Measurements from ENCODE around the gene TRIM63.

Gene TRIM63

DNA sequence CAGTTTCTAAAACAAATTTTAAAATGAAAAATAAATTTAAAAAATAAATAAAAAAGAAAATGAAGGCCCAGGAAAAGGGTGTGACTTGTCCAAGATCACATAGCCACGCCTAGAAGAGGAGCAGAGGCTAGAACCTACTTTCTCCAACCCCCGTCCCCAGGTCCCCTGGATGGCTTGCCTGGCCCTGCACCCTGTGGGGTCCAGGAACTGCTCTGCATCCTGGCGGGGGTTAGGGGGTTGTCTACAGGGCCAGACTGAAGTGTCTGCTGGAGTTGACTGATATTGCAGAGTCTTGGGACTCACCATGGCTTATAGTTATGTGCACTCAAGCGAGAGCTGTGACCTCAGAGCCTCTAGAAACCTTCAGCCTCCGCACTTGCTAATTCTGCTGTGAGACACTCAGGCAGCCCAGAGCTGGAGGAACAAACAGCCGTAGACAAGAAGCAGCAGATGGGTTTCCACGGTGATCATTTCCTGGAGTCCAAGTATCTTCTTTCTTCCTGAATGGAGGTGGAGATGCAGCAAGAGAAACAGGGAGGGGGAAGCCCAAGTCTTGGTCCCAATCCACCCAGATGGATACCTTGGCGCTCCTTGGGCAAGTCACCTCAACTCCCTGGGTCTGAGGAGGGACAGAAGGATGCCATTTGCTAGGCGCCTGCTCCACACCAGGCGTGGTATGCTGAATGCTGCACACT lies 51.0 kb downstream of the TRIM63 start:
- DNase-seq (ENCODE audit: low read depth, low spot score), result no peak
- H3K4me3 ChIP-seq (ENCODE audit: low read depth, low read length), result no peak overlapping the region
- TF ChIP-seq, protein P1, sequence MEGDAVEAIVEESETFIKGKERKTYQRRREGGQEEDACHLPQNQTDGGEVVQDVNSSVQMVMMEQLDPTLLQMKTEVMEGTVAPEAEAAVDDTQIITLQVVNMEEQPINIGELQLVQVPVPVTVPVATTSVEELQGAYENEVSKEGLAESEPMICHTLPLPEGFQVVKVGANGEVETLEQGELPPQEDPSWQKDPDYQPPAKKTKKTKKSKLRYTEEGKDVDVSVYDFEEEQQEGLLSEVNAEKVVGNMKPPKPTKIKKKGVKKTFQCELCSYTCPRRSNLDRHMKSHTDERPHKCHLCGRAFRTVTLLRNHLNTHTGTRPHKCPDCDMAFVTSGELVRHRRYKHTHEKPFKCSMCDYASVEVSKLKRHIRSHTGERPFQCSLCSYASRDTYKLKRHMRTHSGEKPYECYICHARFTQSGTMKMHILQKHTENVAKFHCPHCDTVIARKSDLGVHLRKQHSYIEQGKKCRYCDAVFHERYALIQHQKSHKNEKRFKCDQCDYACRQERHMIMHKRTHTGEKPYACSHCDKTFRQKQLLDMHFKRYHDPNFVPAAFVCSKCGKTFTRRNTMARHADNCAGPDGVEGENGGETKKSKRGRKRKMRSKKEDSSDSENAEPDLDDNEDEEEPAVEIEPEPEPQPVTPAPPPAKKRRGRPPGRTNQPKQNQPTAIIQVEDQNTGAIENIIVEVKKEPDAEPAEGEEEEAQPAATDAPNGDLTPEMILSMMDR (IDR thresholded peaks at IDR 0.05; ENCODE audit: low read depth, low read length), result no peak
- in situ Hi-C loops (cut with HindIII; ENCODE audit: low sequenced_read_pairs), result no loop called here

DNA sequence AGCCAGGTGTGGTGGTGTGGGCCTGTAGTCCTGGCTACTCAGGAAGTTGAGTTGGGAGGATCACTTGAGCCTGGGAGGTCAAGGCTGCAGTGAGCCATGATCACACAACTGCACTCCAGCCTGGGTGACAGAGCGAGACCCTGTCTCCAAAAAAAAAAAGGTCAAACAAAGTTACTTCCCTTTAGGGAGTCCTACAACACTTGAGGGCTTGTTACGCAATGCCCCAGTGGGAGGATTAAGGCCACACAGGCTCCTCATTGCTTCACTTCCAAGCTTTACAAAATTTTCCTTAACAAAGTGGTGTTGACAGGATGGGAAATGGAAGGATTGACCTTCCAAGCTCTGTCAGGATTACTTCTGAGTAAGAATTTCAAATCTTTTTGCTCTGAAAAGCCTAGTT lies 52.1 kb downstream of the TRIM63 start:
- in situ Hi-C loops (cut with HindIII; ENCODE audit: low sequenced_read_pairs), result no loop called here
- DNase-seq (ENCODE audit: low read depth, low spot score), result no peak
- H3K4me3 ChIP-seq (ENCODE audit: low read depth, low read length), result no peak overlapping the region
- TF ChIP-seq, protein P1 (IDR thresholded peaks at IDR 0.05; ENCODE audit: low read depth, low read length), result no peak

DNA sequence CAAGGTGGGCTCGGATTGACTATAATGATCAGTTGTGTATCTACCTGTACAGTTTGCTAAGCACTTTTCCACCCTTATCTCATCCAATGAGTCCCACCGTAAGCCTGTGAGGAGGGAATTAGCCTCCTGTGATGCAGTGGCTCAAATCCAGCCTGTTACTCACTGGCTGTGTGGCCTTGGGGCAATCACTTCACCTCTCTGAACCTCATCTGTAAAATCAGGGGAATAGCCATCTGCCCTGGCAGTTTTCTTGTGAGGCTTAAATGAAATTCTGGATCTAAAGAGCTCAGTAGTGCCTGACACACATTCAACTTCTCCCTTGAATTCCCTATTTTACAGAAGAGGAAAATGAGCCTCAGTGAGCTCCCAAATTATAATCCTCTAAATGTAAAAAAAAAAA lies 53.3 kb downstream of the TRIM63 start:
- TF ChIP-seq, protein P1 (IDR thresholded peaks at IDR 0.05; ENCODE audit: low read depth, low read length), result no peak
- in situ Hi-C loops (cut with HindIII; ENCODE audit: low sequenced_read_pairs), result no loop called here
- H3K4me3 ChIP-seq (ENCODE audit: low read depth, low read length), result no peak overlapping the region
- no peak for DNase-seq (ENCODE audit: low read depth, low spot score)

DNA sequence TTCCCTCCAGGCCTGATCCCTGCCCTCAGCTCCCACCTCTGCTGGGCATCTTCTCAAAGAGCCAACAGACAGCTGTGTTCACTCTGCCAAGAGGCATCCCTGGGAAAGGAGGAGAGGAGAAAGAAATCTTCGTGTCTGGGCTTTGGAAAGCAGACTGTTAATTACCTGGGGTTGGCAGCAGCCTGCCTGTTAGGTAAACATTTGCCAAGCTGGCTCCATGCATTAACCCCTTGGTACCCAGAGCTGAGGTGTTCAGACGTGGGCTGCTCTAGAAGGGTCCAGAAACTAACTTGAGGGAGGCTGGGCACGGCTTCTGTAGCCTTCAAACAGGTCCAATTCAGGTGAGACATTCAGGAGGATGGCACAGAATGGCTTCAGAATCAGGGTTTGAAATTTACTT lies 54.6 kb downstream of the TRIM63 start:
- no peak for DNase-seq (ENCODE audit: low read depth, low spot score)
- no peak overlapping the region for H3K4me3 ChIP-seq (ENCODE audit: low read depth, low read length)
- TF ChIP-seq, protein P1 (IDR thresholded peaks at IDR 0.05; ENCODE audit: low read depth, low read length), result no peak
- in situ Hi-C loops (cut with HindIII; ENCODE audit: low sequenced_read_pairs), result no loop called here

DNA sequence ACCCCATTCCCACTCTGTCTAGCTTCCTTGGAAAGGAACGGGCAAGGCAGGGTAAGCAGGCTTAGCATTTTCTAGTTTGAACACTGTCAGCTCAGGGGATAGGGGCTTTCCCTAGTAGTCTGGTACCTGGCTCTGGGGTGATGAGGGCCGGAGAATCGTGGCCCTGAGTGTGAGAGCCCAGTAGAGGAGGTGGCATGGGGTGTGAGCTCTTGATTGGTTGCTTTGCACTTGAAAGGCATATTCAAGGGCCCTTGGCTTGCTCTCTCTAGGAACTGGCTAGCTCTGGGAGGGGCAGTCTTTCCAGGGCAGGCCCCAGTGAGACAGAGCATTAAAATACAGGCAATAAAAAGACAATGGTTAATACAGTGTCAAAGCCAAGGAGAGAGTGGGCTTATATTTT lies 56.6 kb downstream of the TRIM63 start:
- in situ Hi-C loops (cut with HindIII; ENCODE audit: low sequenced_read_pairs), result no loop called here
- no peak for DNase-seq (ENCODE audit: low read depth, low spot score)
- TF ChIP-seq, protein P1 (IDR thresholded peaks at IDR 0.05; ENCODE audit: low read depth, low read length), result no peak
- H3K4me3 ChIP-seq (ENCODE audit: low read depth, low read length), result no peak overlapping the region

DNA sequence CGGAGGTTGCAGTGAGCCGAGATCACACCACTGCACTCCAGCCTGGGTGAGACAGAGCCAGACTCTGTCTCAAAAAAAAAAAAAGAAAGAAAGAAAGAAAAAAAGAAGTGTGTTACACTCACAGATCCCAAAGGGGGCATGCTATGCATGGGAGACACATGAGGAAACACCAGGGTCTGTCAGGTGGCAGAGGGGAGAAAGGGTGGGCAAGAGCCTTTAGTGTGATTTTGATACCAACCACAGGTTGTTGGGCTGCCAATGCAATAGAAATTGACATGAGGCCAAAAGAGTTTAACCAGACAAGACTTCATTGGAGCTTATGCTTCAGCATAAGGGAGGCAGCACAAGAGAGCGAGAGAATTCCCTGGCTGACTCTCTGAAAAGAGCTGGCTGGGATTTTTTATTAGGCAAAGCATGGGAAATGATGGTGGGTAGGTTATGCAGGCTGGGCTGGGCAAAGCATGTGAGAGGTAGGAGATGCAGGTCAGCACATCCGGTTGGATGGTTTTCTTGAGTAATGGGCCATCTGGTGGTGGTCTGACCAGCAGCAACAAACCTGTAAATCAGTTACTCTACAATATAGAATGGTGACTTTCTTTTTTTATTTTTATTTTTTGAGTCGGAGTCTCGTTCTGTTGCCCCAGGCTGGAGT lies 57.5 kb downstream of the TRIM63 start:
- DNase-seq (ENCODE audit: low read depth, low spot score), result no peak
- TF ChIP-seq, protein P1 (IDR thresholded peaks at IDR 0.05; ENCODE audit: low read depth, low read length), result peak; percentile 30
- H3K4me3 ChIP-seq (ENCODE audit: low read depth, low read length), result no peak overlapping the region
- in situ Hi-C loops (cut with HindIII; ENCODE audit: low sequenced_read_pairs), result no loop called here

Measured in astrocyte of the spinal cord (primary cell).